ENCODE data around the gene DNAH12. TPM values are rescaled to one million over a fixed set of nuclear protein-coding genes. Genes with fewer than 3 reads are reported as not detected.

The DNAH12 gene
- total and polyA plus RNA-seq, 10 of the 15 experiments (the other 5 are each of a cell fraction or from before 2014, with no cell fraction given): under 0.01 to 0.35 (median 0.08) TPM

DNA sequence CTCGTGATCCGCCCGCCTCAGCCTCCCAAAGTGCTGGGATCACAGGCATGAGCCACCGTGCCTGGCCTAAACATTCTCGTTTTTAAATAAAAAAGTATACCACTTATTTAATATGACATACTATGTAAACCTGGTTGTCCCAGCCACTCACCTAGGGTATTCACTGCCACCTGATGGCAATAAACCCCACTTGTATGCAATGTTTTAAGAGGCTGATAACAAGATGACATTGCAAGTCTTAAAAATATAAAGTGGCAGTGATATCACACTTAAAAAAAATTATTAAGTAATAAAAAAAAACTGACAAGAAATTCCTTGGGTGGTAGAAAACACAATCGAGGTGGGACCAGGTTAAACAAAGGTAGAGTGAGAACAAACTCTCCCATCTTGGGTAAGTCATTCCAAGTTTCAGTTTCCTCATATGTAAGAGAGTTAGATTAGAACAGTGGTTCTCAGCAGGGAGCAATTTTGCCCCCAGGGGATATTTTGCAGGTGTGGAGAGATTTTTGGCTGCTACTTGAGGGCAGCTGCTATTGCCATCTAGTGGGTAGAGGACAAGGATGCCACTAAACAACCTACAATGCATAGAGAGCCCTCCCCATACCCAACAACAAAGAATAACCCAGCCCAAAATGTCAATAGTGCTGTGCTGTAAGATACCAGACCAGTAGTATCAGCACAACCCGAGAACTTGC is 38.5 kb upstream of the DNAH12 start:
- no peak overlapping the region for H3K27ac ChIP-seq (ENCODE audit: control insufficient read depth, insufficient read depth)
- H3K36me3 ChIP-seq (ENCODE audit: control insufficient read depth in 2 of 2, insufficient read depth in 2 of 2, low read length in 1 of 2): peaks cover 0 to 14% of the 10 kb centered on the region in 2 experiments; a peak in 2 of 4 replicates
- no peak overlapping the region for H2AFZ ChIP-seq (ENCODE audit: control insufficient read depth, low read depth, low read length)
- no peaks in the 10 kb centered on the region for H3K9me3 ChIP-seq (replicated peaks; ENCODE audit: control insufficient read depth, insufficient read depth, low read length)
- H3K4me1 ChIP-seq (ENCODE audit: control insufficient read depth, insufficient read depth, low read length): no peaks in the 10 kb centered on the region
- H3K79me2 ChIP-seq (ENCODE audit: control insufficient read depth, insufficient read depth, low read length): peaks cover 42% of the 10 kb centered on the region
- ChIA-PET SMC1A (ENCODE audit: uncharacterized antibody, unreplicated experiment) (no interaction called here), CTCF (interaction anchor here (1.1 to 1.2 kb wide), 2 partner anchors 11 to 13 kb away, joined by 3 read pairs; no protein-coding TSS in a partner anchor), POLR2A (no interaction called here), RAD21 (ENCODE audit: unreplicated experiment) (no interaction called here)
- WGBS (ENCODE audit: insufficient coverage, insufficient replicate concordance, low lambda C conversion rate, missing lambda C conversion rate): 99% methylated on average over 7 of the region's 7 CpGs
- in situ Hi-C loops (cut with MboI): no loop called here
- no peak overlapping the region for H3K4me2 ChIP-seq (ENCODE audit: control insufficient read depth, insufficient read depth)
- intact Hi-C loops (cut with micrococcal nuclease; ENCODE audit: unreplicated experiment): no loop called here
- BruUV-seq (replicated peaks): no TSS peak
- ATAC-seq (peak; percentile 75), DNase-seq (ENCODE audit: low read depth, low spot score) (no peak), FAIRE-seq (no peak)
- TF ChIP-seq EED (IDR thresholded peaks at IDR 0.05; ENCODE audit: low read depth): no peak
- TF ChIP-seq ZSCAN29 (IDR thresholded peaks at IDR 0.05): no peak
- TF ChIP-seq BHLHE40 (IDR thresholded peaks at IDR 0.05; ENCODE audit: borderline replicate concordance in 1 of 2, low read depth in 2 of 2, low read length in 1 of 2): no peak
- TF ChIP-seq HDGF (IDR thresholded peaks at IDR 0.05): no peak
- no peak for TF ChIP-seq NFYB (IDR thresholded peaks at IDR 0.05; ENCODE audit: insufficient read depth, low read depth, low read length)
- TF ChIP-seq RBBP5 (conservative IDR thresholded peaks at IDR 0.05): no peak
- TF ChIP-seq RAD21 (IDR thresholded peaks at IDR 0.05; ENCODE audit: insufficient read depth, low read depth, low read length): 0 out of 2 replicates have a peak, but pooled peaks have one; percentile 15
- TF ChIP-seq, protein P1, sequence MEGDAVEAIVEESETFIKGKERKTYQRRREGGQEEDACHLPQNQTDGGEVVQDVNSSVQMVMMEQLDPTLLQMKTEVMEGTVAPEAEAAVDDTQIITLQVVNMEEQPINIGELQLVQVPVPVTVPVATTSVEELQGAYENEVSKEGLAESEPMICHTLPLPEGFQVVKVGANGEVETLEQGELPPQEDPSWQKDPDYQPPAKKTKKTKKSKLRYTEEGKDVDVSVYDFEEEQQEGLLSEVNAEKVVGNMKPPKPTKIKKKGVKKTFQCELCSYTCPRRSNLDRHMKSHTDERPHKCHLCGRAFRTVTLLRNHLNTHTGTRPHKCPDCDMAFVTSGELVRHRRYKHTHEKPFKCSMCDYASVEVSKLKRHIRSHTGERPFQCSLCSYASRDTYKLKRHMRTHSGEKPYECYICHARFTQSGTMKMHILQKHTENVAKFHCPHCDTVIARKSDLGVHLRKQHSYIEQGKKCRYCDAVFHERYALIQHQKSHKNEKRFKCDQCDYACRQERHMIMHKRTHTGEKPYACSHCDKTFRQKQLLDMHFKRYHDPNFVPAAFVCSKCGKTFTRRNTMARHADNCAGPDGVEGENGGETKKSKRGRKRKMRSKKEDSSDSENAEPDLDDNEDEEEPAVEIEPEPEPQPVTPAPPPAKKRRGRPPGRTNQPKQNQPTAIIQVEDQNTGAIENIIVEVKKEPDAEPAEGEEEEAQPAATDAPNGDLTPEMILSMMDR (IDR thresholded peaks at IDR 0.05 in 2 of 3, conservative IDR thresholded peaks at IDR 0.05 in 1 of 3; ENCODE audit: control insufficient read depth in 2 of 3, extremely low read depth in 1 of 3, insufficient read depth in 1 of 3, low read depth in 3 of 3, low read length in 3 of 3): peak in 2 of 3 experiments; percentile 21 to 29; a peak in 1 of 6 replicates
- no peak overlapping the region for H3K4me3 ChIP-seq
- no peak overlapping the region for H3K9ac ChIP-seq (ENCODE audit: control insufficient read depth, insufficient read depth, low read length)
- no peaks in the 10 kb centered on the region for H3K27me3 ChIP-seq (replicated peaks in 1 of 2; ENCODE audit: control insufficient read depth in 2 of 2, insufficient read depth in 2 of 2, low read length in 1 of 2)
- no peaks in the 10 kb centered on the region for H4K20me1 ChIP-seq (ENCODE audit: control insufficient read depth, insufficient read depth)
